Renal pelvis (tissue), 4 donors: Measurements from ENCODE around the gene CD48. TPM values are rescaled to one million over a fixed set of nuclear protein-coding genes. Genes with fewer than 3 reads are reported as not detected.
"Not testable (repeated sequence)": the region's sequence is repeated elsewhere in the genome, so short reads cannot be mapped to it uniquely, and the experiment has no call there.

ENCODE experiments used
- DNase-seq: peaks from one replicate; pipeline ENCODE4 v3.0.0-alpha.2; 2013
- polyA plus RNA-seq, 3 donors: library from polyadenylated mRNA; unstranded; fragments of 120-200 nt; gene quantifications; one replicate each; pipeline ENCODE4 v1.2.1, GENCODE V29; 2013; ENCODE audit not compliant: insufficient read length in 3 of 3

The CD48 gene
- polyA plus RNA-seq, 3 donors, result 1.3 to 1.5 (median 1.5) TPM

DNA sequence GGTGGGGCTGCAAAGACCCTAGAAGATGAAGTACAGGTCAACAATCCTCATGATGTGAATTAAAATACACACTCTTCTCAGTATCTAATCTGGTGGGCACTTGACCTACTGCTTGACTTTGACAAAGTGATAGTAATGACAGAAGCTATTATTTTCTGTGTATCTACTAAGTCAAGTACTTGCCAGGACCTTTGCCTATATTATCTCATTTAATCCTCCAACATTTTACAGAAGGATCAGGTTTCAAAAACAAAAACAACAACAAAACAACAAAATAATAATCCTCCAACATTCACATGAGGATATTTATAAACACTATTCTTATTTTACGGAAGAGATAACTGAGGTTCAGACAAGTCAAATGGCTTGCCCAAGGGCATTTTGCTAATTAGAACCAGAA lies 4.4 kb upstream of the CD48 start:
- DNase-seq, result no peak

DNA sequence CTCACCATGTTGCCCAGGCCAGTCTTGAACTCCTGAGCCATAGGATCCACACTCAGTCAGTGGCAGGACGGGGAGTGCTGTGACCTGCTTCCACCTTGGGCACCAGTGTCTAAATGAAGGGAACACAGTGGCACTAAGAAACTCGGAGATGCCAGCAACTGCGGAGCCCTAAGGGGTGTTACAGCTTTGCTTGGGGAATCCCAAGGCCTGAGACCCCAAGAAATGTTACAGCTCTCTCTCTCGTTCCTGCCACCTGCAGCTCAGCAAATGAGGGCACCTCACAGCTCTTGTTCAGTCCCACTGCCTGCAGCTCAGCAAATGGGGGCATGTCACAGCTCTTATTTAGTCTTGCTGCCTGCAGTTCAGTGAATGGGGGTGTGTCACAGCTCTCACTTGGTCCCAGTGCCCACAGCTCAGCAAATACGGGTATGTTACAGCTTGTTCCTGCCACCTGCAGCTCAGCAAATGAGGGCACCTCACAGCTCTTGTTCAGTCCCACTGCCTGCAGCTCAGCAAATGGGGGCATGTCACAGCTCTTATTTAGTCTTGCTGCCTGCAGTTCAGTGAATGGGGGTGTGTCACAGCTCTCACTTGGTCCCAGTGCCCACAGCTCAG lies 2.5 kb upstream of the CD48 start:
- not testable (repeated sequence) for DNase-seq

DNA sequence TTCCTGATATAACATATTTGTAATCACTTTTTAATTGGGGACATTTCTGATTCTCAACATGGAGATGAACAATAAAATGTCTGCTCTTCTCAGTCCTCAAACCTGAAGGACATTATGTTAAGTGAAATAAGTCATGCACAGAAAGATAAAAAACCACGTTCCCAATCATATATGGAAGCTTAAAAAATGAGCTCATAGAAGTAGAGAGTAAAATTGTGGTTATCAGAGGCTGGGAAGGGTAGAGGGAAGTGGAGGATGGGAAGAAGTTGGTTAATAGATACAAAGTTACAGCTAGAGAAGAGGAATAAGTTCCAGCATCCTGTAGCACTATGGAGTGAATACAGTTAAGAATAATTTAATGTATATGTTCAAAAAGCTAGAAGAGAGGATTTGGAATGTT lies 1.5 kb upstream of the CD48 start:
- DNase-seq, result no peak

DNA sequence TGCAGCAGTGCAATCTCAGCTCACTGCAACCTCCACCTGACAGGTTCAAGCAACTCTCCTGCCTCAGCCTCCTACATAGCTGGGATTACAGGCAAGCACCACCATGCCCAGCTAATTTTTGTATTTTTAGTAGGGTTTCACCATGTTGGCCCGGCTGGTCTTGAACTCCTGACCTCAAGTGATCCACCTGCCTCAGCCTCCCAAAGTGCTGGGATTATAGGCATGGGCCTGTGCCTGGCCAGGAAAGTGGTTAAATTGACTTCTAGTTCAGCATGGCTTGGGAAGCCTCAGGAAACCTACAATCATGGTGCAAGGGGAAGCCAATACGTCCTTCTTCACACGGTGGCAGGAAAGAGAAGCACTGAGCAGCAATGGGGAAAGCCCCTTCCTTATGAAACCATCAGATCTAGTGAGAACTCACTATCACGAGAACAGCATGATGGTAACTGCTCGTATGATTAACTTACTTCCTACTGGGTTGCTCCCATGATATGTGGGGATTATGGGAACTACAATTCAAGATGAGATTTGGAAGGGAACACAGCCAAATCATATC lies 981 bp upstream of the CD48 start:
- not testable (repeated sequence) for DNase-seq

DNA sequence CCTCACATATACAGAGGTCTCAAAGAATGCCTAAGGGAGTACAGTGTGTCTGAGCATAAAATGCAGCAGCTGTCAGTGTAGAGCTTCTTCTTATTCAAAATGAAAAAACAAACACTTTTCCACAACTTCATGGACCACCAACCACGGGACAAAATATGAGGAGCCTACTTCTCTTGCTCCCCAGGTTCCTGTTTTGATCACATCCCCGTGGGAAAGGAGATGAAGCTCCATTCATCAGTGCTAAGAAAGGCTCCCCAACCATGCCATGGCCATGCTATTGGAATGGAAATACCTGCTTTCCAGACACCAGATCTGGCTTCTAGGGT lies 383 bp downstream of the CD48 start:
- no peak for DNase-seq

DNA sequence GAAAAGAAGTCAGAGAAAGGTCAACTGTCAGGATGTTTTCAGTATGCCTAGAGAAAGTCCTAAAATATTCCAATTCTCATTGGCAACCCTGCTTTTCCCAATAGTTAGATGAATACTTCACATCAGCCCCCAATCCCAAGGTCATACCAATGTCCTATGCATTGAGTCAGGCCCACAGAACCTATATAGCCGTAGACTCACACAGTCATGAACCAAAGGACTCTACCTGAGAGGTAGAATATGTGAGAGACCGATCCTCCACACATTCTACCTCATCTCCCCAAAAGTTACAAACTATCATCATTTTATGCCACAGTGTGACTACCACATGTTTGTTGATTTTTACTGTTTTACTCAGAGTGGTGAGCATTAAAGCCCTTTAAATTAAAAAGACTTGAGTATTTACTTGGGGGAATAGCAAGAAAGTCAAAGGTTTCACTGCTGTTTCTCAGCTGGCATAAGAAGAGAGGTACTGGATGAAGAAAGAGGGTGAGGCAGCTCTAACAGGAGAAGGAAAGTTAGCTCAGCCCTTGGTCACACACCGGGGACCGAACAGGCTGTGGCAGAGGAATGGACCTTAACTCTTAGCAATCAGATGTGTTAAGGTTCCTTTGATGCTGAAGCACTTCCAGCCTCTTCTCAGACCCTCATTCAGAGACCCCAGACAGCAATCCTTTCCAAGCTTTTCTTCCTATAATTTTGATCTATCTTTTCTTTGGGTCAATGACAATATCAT lies 937 bp downstream of the CD48 start:
- no peak for DNase-seq

DNA sequence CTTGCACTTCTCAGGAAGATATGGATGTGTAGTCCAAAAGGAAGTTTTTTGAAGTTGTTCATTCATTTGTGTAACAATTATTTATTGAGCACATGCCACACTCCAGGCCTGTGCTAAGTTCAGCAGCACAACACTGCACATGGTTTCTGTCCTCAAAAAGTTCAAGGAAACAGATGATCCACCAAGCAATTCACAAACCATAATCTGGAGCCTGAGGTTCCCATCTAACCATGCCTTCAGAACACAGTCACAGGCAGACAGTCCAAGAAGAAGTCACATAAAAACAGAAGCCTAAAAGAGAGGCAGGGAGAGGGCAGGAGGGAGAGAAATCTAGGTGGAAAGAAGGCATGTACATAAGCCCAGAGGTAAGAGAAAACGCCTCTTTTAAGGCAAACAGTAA lies 1.9 kb downstream of the CD48 start:
- DNase-seq, result no peak

DNA sequence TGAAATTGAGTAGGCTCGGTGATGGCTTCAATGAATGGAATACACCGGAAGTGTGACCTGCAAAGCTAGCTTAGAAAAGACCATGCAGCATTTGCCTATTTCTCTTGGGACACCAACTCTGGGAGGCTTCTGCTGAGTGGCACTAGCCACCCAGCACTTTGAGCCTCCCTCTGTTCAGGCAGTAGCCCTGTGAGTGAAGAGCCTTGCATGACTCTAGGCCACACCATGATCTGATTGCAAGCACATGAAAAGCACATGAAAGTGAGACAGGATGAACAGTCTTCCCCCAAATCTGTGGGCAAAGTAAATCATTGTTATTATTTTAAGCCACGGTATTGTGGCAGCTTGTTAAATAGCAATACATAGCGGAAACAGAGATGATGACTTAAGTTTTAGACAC lies 2.8 kb downstream of the CD48 start:
- no peak for DNase-seq

DNA sequence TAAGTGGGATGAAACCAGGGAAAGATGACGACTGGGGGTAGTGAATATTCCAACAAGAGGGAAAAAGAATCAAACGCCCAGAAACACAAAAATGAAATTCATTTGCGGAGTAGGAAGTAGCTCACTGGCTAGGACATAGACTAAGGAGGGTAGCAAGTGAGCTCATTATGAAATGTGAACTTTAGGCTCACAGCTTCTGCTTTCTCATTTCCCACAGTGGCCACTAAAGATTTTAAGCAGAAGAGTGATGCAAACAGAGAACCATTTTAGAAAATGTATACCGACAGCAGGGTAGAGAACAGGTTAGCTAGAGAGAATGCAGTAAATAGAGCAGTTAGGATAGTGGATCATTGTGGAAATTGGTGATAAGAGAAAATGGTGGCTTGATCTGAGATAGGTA lies 3.5 kb downstream of the CD48 start:
- no peak for DNase-seq

DNA sequence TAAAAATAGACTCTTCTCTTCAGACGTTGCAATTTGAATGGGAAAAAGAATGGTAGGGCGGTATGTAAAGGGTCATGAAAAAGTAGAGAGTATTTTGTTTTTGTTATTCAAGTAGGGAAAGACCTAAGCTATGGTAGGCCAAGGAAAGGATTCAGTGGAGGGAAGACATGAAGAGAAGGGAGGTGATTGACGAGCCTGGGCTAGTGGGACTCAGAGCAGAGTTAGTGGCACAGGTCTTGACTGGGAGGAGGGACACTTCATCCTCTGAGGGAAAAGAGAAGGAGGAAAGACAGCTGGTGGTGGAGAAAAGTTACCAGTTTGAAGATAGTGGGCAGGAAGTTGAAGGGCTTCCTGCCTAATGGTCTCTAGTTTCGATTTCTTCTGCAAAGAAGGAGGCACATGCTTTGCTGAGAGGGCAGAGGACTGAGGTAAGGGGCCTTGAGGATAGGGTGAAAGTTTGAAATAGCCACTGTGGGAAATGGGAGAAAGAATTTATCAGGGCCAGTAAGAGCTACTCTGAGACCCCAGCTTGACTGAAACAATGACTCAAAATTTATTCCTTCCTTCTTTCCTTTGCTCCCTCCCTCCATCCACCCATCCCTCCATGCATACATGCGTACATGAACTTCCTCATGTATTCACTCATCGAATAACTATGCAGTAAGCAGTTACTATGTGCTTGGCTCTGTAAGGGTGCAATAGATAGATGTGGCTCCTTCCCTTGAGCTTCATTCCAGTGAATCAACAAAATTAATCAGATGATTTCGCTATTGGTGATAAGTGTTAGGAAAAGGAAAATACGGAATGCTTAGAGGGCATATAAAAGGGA lies 4.2 kb downstream of the CD48 start:
- no peak for DNase-seq

DNA sequence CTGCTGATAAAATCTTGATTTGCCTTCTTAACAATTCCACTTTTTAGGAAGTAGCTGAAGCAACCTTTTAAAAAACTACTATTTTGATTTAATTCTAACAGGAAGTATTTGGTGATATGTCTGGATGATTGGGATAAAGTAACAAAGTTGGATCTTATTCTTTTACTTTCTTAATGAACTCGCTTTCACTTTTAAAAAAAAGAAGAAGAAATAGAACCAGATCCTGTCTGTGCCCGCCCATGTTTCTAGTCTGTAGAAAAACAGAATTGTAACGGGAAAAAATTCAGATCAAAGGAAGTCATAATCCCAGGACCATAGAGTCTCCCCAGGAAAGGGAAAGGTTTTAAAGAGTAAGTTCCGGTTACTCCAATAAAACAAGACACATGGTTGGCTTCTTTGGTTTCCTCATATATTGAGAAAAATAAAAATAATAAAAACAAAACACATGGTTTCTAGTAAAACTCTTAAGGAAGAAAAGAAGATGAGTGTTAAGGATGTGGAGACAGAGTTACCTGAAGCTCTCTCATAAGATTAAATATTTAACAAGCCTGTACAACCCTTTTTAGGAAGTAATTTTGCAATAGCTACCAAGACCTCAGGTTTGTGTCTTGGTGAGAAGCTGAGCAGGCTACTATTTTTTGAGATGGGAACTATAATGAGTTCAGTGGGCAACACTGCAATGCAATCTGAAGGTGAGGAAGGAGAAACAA lies 4.9 kb downstream of the CD48 start:
- no peak for DNase-seq

DNA sequence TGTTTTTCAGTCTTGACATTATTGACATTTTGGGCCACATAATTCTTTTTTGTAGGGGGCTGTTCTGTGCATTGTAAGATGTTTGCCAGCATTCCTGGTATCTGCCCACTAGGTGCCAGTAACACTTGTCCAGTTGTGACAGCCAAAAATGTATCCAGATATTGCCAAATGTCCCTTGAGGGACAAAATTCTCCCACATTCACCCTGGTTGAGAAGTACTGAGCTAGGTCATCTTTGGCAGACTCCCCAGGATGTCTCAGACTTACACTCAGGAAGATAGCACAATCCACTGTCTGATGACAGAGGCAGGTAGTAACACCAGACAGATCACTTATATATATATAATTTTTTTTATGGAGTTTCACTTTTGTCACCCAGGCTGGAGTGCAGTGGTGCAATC lies 5.9 kb downstream of the CD48 start:
- no peak for DNase-seq

DNA sequence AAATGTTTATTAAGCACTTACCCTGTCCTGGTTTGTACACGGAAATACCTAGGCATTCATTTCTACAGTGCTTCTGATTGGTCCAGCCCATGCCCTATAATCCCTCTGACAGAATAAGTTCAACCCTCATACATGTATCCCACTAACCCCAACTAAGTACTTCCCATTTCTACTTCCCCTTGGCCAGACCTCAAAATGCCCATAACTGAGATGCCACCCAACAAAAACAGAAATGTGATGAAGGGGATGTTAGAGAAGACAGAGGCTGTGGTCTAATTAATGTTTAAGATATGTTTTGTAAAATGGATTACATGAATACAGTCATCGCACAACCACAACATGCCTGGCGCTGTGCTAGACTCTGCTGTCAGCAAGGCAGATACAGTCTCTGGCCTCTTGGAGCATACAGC lies 6.4 kb downstream of the CD48 start:
- not testable (repeated sequence) for DNase-seq

DNA sequence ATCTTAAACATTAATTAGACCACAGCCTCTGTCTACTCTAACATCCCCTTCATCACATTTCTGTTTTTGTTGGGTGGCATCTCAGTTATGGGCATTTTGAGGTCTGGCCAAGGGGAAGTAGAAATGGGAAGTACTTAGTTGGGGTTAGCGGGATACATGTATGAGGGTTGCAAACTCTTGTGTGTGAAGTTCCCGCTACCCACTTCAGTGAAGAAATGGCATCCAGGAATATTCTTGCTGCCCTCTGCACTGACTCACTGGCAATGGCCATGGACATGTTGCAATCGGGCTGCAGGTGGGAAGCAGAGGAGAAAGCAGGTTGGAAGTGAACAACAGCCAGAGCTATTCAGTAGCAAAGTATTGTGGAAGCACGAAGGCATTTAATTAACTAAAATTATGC lies 7.4 kb downstream of the CD48 start:
- no peak for DNase-seq

DNA sequence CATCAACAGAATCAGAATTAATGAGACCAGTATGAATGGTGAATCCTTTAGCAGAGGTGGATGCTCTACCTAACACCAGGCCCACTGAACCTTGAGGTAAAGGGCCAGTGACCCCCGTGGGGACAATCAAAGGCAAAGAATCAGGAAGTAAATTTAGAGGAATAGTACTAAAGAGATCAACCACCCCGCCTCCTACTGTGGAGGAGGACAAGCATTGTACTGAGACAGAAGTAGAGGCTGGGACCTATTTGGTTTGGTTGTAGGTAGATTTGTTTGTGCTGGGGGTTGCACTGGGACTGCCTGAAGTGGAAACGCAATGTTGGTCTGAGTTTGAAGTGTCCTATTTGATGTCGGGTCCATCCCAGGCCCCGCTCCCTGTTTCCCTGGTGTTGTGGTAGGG lies 9.5 kb downstream of the CD48 start:
- DNase-seq, result no peak

DNA sequence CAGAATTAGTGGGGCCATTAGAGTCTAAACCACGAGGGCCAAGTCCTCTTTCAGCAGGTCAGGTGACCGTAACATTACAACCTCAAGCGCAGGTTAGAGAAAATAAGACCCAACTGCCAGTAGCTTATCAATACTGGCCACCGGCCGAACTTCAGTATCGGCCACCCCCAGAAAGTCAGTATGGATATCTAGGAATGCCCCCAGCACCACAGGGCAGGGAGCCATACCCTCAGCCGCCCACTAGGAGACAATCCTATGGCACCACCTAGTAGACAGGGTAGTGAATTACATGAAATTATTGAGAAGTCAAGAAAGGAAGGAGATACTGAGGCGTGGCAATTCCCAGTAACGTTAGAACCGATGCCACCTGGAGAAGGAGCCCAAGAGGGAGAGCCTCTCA lies 19.2 kb downstream of the CD48 start:
- DNase-seq, result not testable (repeated sequence)

DNA sequence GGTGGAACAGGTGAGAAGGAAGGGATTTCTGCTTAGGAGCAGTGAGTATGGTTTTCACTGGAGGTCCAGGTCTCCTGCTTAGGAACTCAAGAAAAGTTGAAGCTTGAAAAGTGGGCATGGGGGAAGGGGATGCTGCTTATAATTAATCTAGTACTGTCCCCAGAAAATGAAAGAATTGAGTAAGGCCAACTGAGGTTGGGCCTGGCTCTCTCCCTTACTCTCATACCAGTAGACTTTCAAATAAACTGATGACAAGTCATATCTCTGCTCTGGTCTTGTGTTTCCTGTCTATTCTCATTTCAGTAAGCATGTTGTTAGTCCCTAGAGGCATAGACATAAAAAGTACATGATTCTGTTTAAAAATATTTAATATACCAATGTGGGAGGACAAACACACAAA lies 26.4 kb downstream of the CD48 start:
- DNase-seq, result no peak

DNA sequence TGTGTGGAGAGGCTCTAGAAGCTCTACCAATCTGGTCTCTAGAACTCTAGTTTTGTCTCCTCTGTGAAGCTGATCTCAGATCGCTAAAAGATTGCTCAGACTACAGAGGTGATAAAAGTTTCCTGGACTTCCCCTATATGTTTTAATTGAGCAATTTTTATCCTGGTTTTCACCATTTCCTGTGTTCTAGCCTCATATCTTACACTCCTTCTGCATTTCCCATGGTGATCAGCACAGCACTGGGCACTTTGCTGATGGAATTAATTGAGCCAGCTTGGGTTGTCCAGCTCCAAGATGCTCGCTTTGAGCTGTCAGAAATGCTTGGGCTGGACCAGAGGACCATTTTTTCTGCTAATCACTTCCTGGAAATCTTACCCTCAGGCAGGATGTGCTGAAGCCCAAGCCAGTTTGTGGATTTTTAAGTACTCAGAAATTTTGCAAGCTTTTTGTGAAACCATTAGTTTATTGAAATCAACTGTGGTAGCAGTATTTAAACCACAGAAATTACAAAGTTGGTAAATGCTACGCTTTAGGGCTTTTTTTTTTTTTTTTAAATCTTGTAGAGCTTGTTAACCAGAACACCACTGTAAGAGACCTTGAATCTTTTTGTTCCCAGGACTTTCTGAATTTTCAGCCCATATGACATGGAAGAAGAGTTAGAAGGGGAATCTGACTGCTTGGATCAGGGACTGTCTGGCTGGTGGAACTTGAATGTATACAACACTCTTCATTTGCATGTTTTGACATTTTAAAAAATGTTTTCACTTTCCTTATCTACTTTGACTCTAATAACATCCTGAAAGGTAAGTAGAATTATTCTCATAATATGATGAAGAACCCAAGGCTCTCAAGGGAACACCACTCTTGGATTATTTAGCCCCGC lies 28.4 kb downstream of the CD48 start:
- DNase-seq, result no peak

DNA sequence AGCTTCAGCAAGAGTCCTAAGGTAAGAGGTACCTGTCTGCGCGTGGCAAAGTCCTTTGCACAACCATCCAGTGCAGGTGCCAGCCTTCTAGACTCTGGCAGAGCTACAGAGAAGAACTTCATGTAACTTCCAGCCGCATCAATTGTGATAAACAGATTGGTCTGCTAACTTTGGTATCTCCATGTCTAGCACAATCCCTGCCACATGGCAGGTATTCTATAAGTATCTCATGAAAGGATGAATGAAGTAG lies 29.8 kb downstream of the CD48 start:
- no peak for DNase-seq

DNA sequence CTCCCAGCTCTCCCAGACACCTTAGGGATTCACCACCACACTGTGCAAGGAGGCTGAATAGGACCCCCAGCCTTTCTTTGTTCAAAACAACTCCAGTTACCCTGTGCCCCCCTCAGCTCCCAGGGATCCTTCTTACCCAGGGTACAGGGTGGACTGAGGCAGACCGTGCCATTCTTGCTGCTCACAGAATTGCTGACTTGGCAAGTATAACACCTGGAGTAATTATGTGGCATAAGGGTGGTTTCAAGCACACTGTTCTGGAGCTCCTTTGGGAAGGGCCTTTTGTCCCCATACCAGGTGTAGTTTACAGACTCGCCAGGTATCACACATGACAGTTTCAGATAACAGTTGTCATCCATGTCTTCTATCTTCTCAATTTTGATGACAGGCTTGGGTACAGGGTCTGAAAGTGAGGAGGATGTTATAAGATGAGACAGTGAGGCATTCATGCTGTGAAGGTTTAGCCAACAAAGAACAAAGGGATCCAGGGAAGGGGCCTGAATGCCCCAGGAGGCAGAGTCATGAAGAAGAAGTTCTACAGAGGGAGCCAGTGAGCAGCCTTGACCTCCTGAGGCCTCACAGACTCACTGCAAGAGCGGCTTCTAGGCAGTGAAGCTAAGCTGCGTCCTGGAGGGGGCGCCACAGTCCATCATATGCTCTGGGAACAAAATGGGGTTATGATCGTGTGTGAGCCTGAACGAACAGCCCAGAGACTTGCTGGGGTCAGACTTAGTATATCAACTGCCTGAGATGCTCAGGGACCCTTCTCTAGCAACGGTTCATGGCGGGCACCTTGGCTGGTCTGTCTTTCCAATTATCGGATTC lies 30.3 kb downstream of the CD48 start:
- peak; percentile 21 for DNase-seq

DNA sequence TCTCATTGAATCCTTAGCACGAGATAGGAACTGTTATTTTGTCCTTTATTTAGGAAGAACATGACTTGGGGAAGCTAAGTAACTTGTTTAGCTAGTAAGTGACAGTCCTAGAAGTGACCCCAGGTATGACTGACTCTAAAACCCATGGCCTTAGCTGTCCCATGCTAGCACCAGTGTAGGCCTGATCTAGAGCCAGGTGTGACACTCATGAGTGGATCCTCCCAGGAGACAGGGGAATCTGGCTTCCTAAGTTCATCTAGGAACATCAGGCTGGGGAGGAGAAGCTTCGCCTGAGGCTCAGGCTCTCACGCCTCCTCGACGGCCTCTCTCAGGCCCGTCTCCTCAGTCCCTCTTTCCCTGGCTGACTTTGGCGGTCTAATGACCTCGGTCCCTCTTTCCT lies 31.2 kb downstream of the CD48 start:
- DNase-seq, result no peak
